ENCODE data around the gene ACY1. TPM values are rescaled to one million over a fixed set of nuclear protein-coding genes. Genes with fewer than 3 reads are reported as not detected.

ACY1 gene
- total and polyA plus RNA-seq, 2 of the 13 experiments (the other 11 are each of a cell fraction or from before 2014, with no cell fraction given) = 113 to 162 TPM

DNA sequence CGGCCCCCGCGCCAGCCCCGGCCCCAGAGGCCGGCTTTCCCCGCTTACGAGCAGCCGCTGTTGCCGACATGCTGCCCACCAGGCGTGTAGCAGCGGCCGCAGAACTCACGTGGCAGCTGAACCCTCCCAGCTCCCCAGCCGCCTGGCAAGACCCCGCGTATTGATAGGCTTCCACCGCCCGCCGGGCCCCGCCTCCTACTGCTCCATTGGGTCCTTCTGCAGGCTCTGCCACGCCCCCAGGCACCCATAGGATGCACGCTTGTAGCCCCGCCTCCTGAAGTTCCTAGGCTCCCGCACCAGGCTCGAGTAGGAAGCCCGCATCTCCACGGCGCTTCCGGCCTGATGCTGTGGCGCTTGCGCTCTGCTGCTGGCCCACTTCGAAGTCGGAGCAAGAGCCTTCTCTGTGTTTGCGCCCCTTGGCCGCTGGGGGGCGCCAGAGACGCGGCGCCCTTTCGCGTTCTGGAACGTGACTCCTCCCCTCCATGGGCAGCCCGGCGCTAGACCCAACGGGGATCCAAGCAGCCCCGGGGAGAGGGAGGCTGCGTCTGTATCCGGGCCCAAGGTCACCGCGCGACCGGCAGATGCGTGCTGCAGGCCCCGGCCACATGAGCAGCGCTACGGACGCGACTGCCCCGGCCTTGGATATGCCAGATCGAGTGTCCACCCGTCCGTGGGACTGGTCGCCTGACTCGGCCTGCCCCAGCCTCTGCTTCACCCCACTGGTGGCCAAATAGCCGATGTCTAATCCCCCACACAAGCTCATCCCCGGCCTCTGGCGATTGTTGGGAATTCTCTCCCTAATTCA lies 41.3 kb upstream of the ACY1 start, which contains the start of the genes PARP3 and RRP9 (continued):
- TF ChIP-seq, protein P1, sequence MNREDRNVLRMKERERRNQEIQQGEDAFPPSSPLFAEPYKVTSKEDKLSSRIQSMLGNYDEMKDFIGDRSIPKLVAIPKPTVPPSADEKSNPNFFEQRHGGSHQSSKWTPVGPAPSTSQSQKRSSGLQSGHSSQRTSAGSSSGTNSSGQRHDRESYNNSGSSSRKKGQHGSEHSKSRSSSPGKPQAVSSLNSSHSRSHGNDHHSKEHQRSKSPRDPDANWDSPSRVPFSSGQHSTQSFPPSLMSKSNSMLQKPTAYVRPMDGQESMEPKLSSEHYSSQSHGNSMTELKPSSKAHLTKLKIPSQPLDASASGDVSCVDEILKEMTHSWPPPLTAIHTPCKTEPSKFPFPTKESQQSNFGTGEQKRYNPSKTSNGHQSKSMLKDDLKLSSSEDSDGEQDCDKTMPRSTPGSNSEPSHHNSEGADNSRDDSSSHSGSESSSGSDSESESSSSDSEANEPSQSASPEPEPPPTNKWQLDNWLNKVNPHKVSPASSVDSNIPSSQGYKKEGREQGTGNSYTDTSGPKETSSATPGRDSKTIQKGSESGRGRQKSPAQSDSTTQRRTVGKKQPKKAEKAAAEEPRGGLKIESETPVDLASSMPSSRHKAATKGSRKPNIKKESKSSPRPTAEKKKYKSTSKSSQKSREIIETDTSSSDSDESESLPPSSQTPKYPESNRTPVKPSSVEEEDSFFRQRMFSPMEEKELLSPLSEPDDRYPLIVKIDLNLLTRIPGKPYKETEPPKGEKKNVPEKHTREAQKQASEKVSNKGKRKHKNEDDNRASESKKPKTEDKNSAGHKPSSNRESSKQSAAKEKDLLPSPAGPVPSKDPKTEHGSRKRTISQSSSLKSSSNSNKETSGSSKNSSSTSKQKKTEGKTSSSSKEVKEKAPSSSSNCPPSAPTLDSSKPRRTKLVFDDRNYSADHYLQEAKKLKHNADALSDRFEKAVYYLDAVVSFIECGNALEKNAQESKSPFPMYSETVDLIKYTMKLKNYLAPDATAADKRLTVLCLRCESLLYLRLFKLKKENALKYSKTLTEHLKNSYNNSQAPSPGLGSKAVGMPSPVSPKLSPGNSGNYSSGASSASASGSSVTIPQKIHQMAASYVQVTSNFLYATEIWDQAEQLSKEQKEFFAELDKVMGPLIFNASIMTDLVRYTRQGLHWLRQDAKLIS (CRISPR knock-in tag; IDR thresholded peaks at IDR 0.05) = no peak; the same call in 1 of the 2 replicates
- no peak for TF ChIP-seq ZNF180 (CRISPR knock-in tag; IDR thresholded peaks at IDR 0.05; ENCODE audit: borderline replicate concordance, low read depth)
- no peak; the same call in 1 of the 2 replicates for TF ChIP-seq ZNF337 (CRISPR knock-in tag; IDR thresholded peaks at IDR 0.05; ENCODE audit: borderline replicate concordance, low read depth)
- peak; percentile 14; the same call in 1 of the 2 replicates for TF ChIP-seq MAZ (IDR thresholded peaks at IDR 0.05; ENCODE audit: borderline replicate concordance, low read depth, low read length)
- peak; percentile 96 for TF ChIP-seq MAZ (CRISPR knock-in tag; IDR thresholded peaks at IDR 0.05; ENCODE audit: low read depth)
- TF ChIP-seq, protein P2, sequence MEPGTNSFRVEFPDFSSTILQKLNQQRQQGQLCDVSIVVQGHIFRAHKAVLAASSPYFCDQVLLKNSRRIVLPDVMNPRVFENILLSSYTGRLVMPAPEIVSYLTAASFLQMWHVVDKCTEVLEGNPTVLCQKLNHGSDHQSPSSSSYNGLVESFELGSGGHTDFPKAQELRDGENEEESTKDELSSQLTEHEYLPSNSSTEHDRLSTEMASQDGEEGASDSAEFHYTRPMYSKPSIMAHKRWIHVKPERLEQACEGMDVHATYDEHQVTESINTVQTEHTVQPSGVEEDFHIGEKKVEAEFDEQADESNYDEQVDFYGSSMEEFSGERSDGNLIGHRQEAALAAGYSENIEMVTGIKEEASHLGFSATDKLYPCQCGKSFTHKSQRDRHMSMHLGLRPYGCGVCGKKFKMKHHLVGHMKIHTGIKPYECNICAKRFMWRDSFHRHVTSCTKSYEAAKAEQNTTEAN (CRISPR knock-in tag; conservative IDR thresholded peaks at IDR 0.05) = peak; percentile 41; the same call in 1 of the 2 replicates
- peak; percentile 20; the same call in 1 of the 2 replicates for TF ChIP-seq REPIN1 (CRISPR knock-in tag; IDR thresholded peaks at IDR 0.05; ENCODE audit: borderline replicate concordance, low read depth)
- TF ChIP-seq HOXA3 (CRISPR knock-in tag; IDR thresholded peaks at IDR 0.05) = peak; percentile 81; the same call in 1 of the 2 replicates
- TF ChIP-seq ZNF607 (CRISPR knock-in tag; IDR thresholded peaks at IDR 0.05; ENCODE audit: borderline replicate concordance) = no peak; the same call in 1 of the 2 replicates
- peak; percentile 77 for TF ChIP-seq KMT2B (CRISPR knock-in tag; IDR thresholded peaks at IDR 0.05)
- TF ChIP-seq GABPB1 (CRISPR knock-in tag; IDR thresholded peaks at IDR 0.05) = peak; percentile 94
- TF ChIP-seq ZNF737 (CRISPR knock-in tag; IDR thresholded peaks at IDR 0.05; ENCODE audit: borderline replicate concordance) = peak; percentile 55; the same call in 1 of the 2 replicates
- peak; percentile 59 for TF ChIP-seq POLR2AphosphoS5 (IDR thresholded peaks at IDR 0.05; ENCODE audit: low read depth, low read length)
- TF ChIP-seq NFIB (CRISPR knock-in tag; IDR thresholded peaks at IDR 0.05; ENCODE audit: borderline replicate concordance) = no peak
- TF ChIP-seq, protein P3, sequence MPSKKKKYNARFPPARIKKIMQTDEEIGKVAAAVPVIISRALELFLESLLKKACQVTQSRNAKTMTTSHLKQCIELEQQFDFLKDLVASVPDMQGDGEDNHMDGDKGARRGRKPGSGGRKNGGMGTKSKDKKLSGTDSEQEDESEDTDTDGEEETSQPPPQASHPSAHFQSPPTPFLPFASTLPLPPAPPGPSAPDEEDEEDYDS (CRISPR knock-in tag; IDR thresholded peaks at IDR 0.05) = peak; percentile 91
- TF ChIP-seq, protein P4, sequence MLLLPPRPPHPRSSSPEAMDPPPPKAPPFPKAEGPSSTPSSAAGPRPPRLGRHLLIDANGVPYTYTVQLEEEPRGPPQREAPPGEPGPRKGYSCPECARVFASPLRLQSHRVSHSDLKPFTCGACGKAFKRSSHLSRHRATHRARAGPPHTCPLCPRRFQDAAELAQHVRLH (CRISPR knock-in tag; IDR thresholded peaks at IDR 0.05; ENCODE audit: borderline replicate concordance, low read depth) = peak; percentile 91; the same call in 1 of the 2 replicates
- no peak; the same call in 1 of the 2 replicates for TF ChIP-seq TARDBP (CRISPR knock-in tag; IDR thresholded peaks at IDR 0.05)
- no peak for TF ChIP-seq ZNF101 (CRISPR knock-in tag; IDR thresholded peaks at IDR 0.05; ENCODE audit: borderline replicate concordance, low read depth)
- TF ChIP-seq ZNF614 (CRISPR knock-in tag; IDR thresholded peaks at IDR 0.05; ENCODE audit: borderline replicate concordance) = peak; percentile 79; the same call in 1 of the 2 replicates
- TF ChIP-seq, protein P5, sequence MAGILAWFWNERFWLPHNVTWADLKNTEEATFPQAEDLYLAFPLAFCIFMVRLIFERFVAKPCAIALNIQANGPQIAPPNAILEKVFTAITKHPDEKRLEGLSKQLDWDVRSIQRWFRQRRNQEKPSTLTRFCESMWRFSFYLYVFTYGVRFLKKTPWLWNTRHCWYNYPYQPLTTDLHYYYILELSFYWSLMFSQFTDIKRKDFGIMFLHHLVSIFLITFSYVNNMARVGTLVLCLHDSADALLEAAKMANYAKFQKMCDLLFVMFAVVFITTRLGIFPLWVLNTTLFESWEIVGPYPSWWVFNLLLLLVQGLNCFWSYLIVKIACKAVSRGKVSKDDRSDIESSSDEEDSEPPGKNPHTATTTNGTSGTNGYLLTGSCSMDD (CRISPR knock-in tag; IDR thresholded peaks at IDR 0.05) = no peak

Measured in HepG2 (cell line).